HCT116 (cell line): ENCODE data around the gene URB1. TPM values are rescaled to one million over a fixed set of nuclear protein-coding genes. Genes with fewer than 3 reads are reported as not detected.

Source experiments
- ATAC-seq: fragments of 200-7000 bp; cut with Tn5 transposase; 2 replicates; pipeline ENCODE4 v1.9.1; 2020; ENCODE audit warnings: mild to moderate bottlenecking, moderate library complexity
- BruUV-seq: library from RNA; stranded (reverse); fragments of 400-500 nt; replicated peaks from 2 replicates; lab custom pipeline; 2021; lab: Mats Ljungman, UMichigan
- CTCF ChIA-PET: fragments of 300-600 bp; sonication (Branson Sonifier 250); formaldehyde crosslinking; loops from one replicate; lab custom pipeline; 2021; ENCODE audit warnings: antibody characterized with exemption; lab: Charles Lee
- POLR2A ChIA-PET: fragments of 300-600, 350-600 bp; sonication (Branson Sonifier 250); formaldehyde crosslinking; loops from one replicate; lab custom pipeline; 2021; ENCODE audit warnings: antibody characterized with exemption; lab: Charles Lee
- RAD21 ChIA-PET, 2 experiments: fragments of 300-600 bp; sonication (Branson Sonifier 250); formaldehyde crosslinking; loops; one replicate each; lab custom pipeline; 2023; ENCODE audit warnings: low total read pairs in 2 of 2; ENCODE audit not compliant: uncharacterized antibody in 2 of 2, unreplicated experiment in 2 of 2, low non-redundant PET in 1 of 2; lab: Charles Lee
- DNase-seq: peaks from one replicate; pipeline ENCODE4 v3.0.0-alpha.2; 2010; ENCODE audit warnings: low read depth, low spot score
- H2AFZ ChIP-seq: fragments of 200-600 bp; shearing (Covaris generic), sonication (generic); 2 replicates; pipeline ENCODE4 v1.6.1; 2017; ENCODE audit warnings: low read depth, mixed run types, mixed read lengths, antibody characterized with exemption, low read length; ENCODE audit not compliant: poor library complexity, severe bottlenecking
- H3K27ac ChIP-seq: 2 replicates; pipeline ENCODE4 v1.5.1; 2012; ENCODE audit warnings: low read depth, low read length
- H3K27me3 ChIP-seq: fragments of 200-600 bp; sonication (generic); 2 replicates; pipeline ENCODE4 v1.6.1; 2016; ENCODE audit warnings: mixed run types, low read length, mixed read lengths; ENCODE audit not compliant: insufficient read depth
- H3K36me3 ChIP-seq, 2 experiments: fragments of 200-500 bp in 1 of 2; fragments of 200-600 bp in 1 of 2; sonication (Bioruptor generic) in 1 of 2; sonication (generic) in 1 of 2; 2 replicates each; pipeline versions ENCODE4 v1.5.1 to v1.6.1; 2014 to 2016; ENCODE audit warnings: low read length in 2 of 2, inconsistent platforms in 1 of 2, mixed read lengths in 1 of 2, mixed run types in 1 of 2; ENCODE audit not compliant: insufficient read depth in 2 of 2, control insufficient read depth in 1 of 2
- H3K4me1 ChIP-seq, 2 experiments: fragments of 200-600 bp in 1 of 2; sonication (generic) in 1 of 2; 2 replicates each; pipeline versions ENCODE4 v1.5.1 to v1.6.1; 2012 to 2017; ENCODE audit warnings: low read length in 2 of 2, inconsistent platforms in 1 of 2, mild to moderate bottlenecking in 1 of 2, mixed read lengths in 1 of 2, mixed run types in 1 of 2, moderate library complexity in 1 of 2; ENCODE audit not compliant: insufficient read depth in 2 of 2, control insufficient read depth in 1 of 2
- H3K4me2 ChIP-seq: fragments of 200-600 bp; sonication (generic); 2 replicates; pipeline ENCODE4 v1.6.1; 2017; ENCODE audit warnings: mixed run types, low read length, mixed read lengths
- H3K4me3 ChIP-seq, 2 experiments: fragments of 200-600 bp in 1 of 2; sonication (generic) in 1 of 2; replicated peaks in 1 of 2; 2 replicates each; pipeline ENCODE4 v1.5.1; 2011 to 2016; ENCODE audit warnings: low read length in 2 of 2, control low read depth in 1 of 2, low read depth in 1 of 2, mild to moderate bottlenecking in 1 of 2, mixed read lengths in 1 of 2, mixed run types in 1 of 2
- H3K79me2 ChIP-seq: fragments of 200-600 bp; sonication (generic); 2 replicates; pipeline ENCODE4 v1.6.1; 2017; ENCODE audit warnings: mild to moderate bottlenecking, mixed run types, low read length, moderate library complexity, mixed read lengths; ENCODE audit not compliant: insufficient read depth
- H3K9ac ChIP-seq: fragments of 200-600 bp; sonication (generic); 2 replicates; pipeline ENCODE4 v1.6.1; 2016; ENCODE audit warnings: low read length, mixed read lengths
- H3K9me2 ChIP-seq: fragments of 200-600 bp; sonication (generic), shearing (Covaris generic); 2 replicates; pipeline ENCODE4 v1.6.1; 2017; ENCODE audit warnings: mixed run types, mild to moderate bottlenecking, moderate library complexity; ENCODE audit not compliant: insufficient read depth
- H3K9me3 ChIP-seq, 2 experiments: fragments of 200-500 bp in 1 of 2; fragments of 200-600 bp in 1 of 2; sonication (Bioruptor generic) in 1 of 2; sonication (generic) in 1 of 2; 2 replicates each; pipeline ENCODE4 v1.6.1; 2014 to 2017; ENCODE audit warnings: low read length in 2 of 2, mixed read lengths in 2 of 2, inconsistent platforms in 1 of 2, low read depth in 1 of 2, mild to moderate bottlenecking in 1 of 2, mixed run types in 1 of 2, moderate library complexity in 1 of 2; ENCODE audit not compliant: control insufficient read depth in 1 of 2, insufficient read depth in 1 of 2
- H4K20me1 ChIP-seq: fragments of 200-600 bp; sonication (generic), shearing (Covaris generic); 2 replicates; pipeline ENCODE4 v1.6.1; 2017; ENCODE audit warnings: mixed run types, mild to moderate bottlenecking, moderate library complexity; ENCODE audit not compliant: insufficient read depth
- CEBPB ChIP-seq: IDR thresholded peaks from 2 replicates; pipeline ENCODE4 v1.6.1; 2012; ENCODE audit warnings: low read depth
- EGR1 ChIP-seq: IDR thresholded peaks from 2 replicates; pipeline ENCODE4 v1.6.1; 2012; ENCODE audit warnings: low read depth
- ELF1 ChIP-seq: IDR thresholded peaks from 2 replicates; pipeline ENCODE4 v1.6.1; 2012; ENCODE audit warnings: low read depth, borderline replicate concordance
- EZH2 ChIP-seq: fragments of 200-600 bp; sonication (generic); IDR thresholded peaks from 2 replicates; pipeline ENCODE4 v1.6.1; 2017; ENCODE audit warnings: antibody characterized with exemption, mixed run types
- FOSL1 ChIP-seq: IDR thresholded peaks from 2 replicates; pipeline ENCODE4 v1.6.1; 2012; ENCODE audit warnings: low read depth
- POLR2AphosphoS5 ChIP-seq: IDR thresholded peaks from 2 replicates; pipeline ENCODE4 v1.6.1; 2011; ENCODE audit warnings: mild to moderate bottlenecking, low read depth, low read length, moderate library complexity
- RAD21 ChIP-seq: IDR thresholded peaks from 2 replicates; pipeline ENCODE4 v1.6.1; 2012; ENCODE audit warnings: low read depth, mild to moderate bottlenecking
- SIN3A ChIP-seq: IDR thresholded peaks from 2 replicates; pipeline ENCODE4 v1.6.1; 2012; ENCODE audit warnings: low read depth
- YY1 ChIP-seq: IDR thresholded peaks from 2 replicates; pipeline ENCODE4 v1.6.1; 2011; ENCODE audit warnings: low read length, low read depth, moderate library complexity, mild to moderate bottlenecking; ENCODE audit not compliant: insufficient replicate concordance; ENCODE audit errors: extremely low read depth
- intact Hi-C: fragments of 100-400 bp; cut with micrococcal nuclease; formaldehyde crosslinking; loops from 2 replicates; pipeline ENCODE4 v1.10.0; 2022
- total RNA-seq: library from RNA; stranded (reverse); gene quantifications from one replicate; pipeline ENCODE4 v1.2.1, GENCODE V29; 2021; ENCODE audit not compliant: unreplicated experiment
- TF ChIP-seq, protein P1 (sequence below): IDR thresholded peaks from 2 replicates; pipeline ENCODE4 v1.6.1; 2012; ENCODE audit warnings: low read depth

The URB1 gene
- total RNA-seq, 1 experiment from 2014 or later: 28.3 TPM

DNA sequence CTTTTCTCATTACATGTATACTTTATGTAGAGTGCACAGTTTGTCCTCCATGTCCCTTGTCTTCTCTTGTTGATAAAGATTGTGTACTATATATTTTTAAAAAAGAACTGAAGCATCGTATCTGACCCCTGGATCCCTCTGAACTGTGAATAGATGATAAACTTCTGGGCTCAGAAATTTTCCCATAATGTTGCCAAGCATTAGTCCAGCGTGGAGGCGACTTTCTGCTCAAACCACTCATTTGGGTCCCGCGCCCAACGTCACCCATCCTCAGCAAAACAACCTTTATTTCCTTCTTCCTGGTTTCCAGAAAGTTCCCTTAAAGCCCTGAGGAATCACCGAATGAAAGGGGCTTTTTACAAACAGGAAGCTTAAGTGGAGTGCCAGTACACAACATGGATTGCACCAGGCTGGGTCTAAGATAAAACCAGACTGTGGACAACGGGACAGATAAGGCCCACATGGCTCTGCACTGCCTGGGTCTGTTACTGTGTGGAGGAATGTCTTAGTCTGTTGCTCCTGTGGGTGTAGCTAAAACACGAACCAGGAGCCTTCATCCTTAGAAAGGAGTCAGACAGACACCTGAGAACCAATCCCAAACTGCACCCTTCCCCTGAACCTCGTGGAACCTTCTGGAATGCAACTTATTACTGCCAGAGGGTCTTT, 35.3 kb upstream of the URB1 start:
- Histone ChIP-seq H3K9ac (no peak overlapping the region), H3K4me3 (no peak overlapping the region), H3K27ac (no peak overlapping the region), H3K4me2 (no peak overlapping the region), H3K9me3 (no peaks in the 10 kb centered on the region), H3K4me1 (peaks cover 22 to 52% of the 10 kb centered on the region in 2 experiments), H4K20me1 (peaks cover 8% of the 10 kb centered on the region; the same call in 1 of the 2 replicates), H2AFZ (no peak overlapping the region), H3K27me3 (no peaks in the 10 kb centered on the region), H3K79me2 (peaks cover 76% of the 10 kb centered on the region), H3K9me2 (no peaks in the 10 kb centered on the region), H3K36me3 (peaks cover 0 to 3% of the 10 kb centered on the region in 2 experiments; a peak in 1 of 4 replicates)
- ATAC-seq (no peak), DNase-seq (no peak)
- ChIA-PET RAD21 (no interaction called here), POLR2A (no interaction called here), CTCF (no interaction called here)
- TF ChIP-seq SIN3A (no peak), CEBPB (no peak), FOSL1 (no peak), POLR2AphosphoS5 (no peak), EZH2 (no peak), RAD21 (no peak), EGR1 (no peak), YY1 (no peak), ELF1 (no peak)
- TF ChIP-seq, protein P1, sequence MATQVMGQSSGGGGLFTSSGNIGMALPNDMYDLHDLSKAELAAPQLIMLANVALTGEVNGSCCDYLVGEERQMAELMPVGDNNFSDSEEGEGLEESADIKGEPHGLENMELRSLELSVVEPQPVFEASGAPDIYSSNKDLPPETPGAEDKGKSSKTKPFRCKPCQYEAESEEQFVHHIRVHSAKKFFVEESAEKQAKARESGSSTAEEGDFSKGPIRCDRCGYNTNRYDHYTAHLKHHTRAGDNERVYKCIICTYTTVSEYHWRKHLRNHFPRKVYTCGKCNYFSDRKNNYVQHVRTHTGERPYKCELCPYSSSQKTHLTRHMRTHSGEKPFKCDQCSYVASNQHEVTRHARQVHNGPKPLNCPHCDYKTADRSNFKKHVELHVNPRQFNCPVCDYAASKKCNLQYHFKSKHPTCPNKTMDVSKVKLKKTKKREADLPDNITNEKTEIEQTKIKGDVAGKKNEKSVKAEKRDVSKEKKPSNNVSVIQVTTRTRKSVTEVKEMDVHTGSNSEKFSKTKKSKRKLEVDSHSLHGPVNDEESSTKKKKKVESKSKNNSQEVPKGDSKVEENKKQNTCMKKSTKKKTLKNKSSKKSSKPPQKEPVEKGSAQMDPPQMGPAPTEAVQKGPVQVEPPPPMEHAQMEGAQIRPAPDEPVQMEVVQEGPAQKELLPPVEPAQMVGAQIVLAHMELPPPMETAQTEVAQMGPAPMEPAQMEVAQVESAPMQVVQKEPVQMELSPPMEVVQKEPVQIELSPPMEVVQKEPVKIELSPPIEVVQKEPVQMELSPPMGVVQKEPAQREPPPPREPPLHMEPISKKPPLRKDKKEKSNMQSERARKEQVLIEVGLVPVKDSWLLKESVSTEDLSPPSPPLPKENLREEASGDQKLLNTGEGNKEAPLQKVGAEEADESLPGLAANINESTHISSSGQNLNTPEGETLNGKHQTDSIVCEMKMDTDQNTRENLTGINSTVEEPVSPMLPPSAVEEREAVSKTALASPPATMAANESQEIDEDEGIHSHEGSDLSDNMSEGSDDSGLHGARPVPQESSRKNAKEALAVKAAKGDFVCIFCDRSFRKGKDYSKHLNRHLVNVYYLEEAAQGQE: no peak
- BruUV-seq: no TSS peak
- intact Hi-C loops: no loop called here
